Fibroblast of skin of left quadriceps (primary cell): ENCODE data around the gene CYB561A3.
"Not testable (repeated sequence)": the region's sequence is repeated elsewhere in the genome, so short reads cannot be mapped to it uniquely, and the experiment has no call there.

ENCODE experiments used
- DNase-seq, 2 experiments: peaks; one replicate each; pipeline ENCODE4 v3.0.0-alpha.2; 2013; ENCODE audit warnings: low read depth in 2 of 2

Gene CYB561A3

GRCh38 chr11:61361741-61362541, at the start of gene CYB561A3, which contains the start of gene TMEM138:
CYB561A3 (minus strand) TSS chr11:61361882; CDS start chr11:61356713, 5,169 bp downstream.
TMEM138 (plus strand) TSS chr11:61362374; CDS start chr11:61364391, 2,017 bp downstream.
- DNase-seq: peak; percentile 79 to 81

- no peak for DNase-seq
These were observed 45.5 kb upstream of the CYB561A3 start for GRCh38 chr11:61406991-61407728.

GRCh38 chr11:61406067-61406466, 44.4 kb upstream of the CYB561A3 start:
- DNase-seq: no peak

- DNase-seq: no peak
These were observed 43.0 kb upstream of the CYB561A3 start for GRCh38 chr11:61404641-61405040.

GRCh38 chr11:61404103-61404502, 42.4 kb upstream of the CYB561A3 start:
- DNase-seq: no peak

- no peak for DNase-seq
These were observed 42.0 kb upstream of the CYB561A3 start for GRCh38 chr11:61403658-61404057.

GRCh38 chr11:61401573-61401972, 39.9 kb upstream of the CYB561A3 start:
- DNase-seq: no peak

- DNase-seq: no peak
These were observed 39.5 kb upstream of the CYB561A3 start for GRCh38 chr11:61401173-61401572.

GRCh38 chr11:61392981-61393595, 31.4 kb upstream of the CYB561A3 start:
- DNase-seq: no peak

- no peak for DNase-seq
These were observed 28.5 kb upstream of the CYB561A3 start for GRCh38 chr11:61390161-61390560.

- no peak for DNase-seq
These were observed 22.9 kb upstream of the CYB561A3 start for GRCh38 chr11:61384271-61385242.

GRCh38 chr11:61383859-61384258, 22.2 kb upstream of the CYB561A3 start:
- DNase-seq: not testable (repeated sequence)

- DNase-seq: no peak
These were observed 19.2 kb upstream of the CYB561A3 start for GRCh38 chr11:61380884-61381283.

GRCh38 chr11:61378713-61379313, 17.1 kb upstream of the CYB561A3 start:
- DNase-seq: peak; percentile 98

- no peak for DNase-seq
These were observed 15.9 kb upstream of the CYB561A3 start for GRCh38 chr11:61377461-61378160.

- DNase-seq: no peak
These were observed 14.1 kb upstream of the CYB561A3 start for GRCh38 chr11:61375761-61376108.

- no peak for DNase-seq
These were observed 11.2 kb upstream of the CYB561A3 start for GRCh38 chr11:61372659-61373420.

GRCh38 chr11:61370349-61371005, 8.8 kb upstream of the CYB561A3 start:
- DNase-seq: no peak
